HEK293T (cell line): ENCODE data around the gene FAM216A.

Source experiments
- FOXA1 ChIP-seq: fragments of 450-650 bp; IDR thresholded peaks from 2 replicates; pipeline ENCODE4 v1.6.1; 2016; ENCODE audit warnings: mild to moderate bottlenecking
- FOXM1 ChIP-seq: fragments of 450-650 bp; IDR thresholded peaks from 2 replicates; pipeline ENCODE4 v1.6.1; 2017; ENCODE audit warnings: mild to moderate bottlenecking, borderline replicate concordance
- SP1 ChIP-seq: fragments of 450-650 bp; IDR thresholded peaks from 2 replicates; pipeline ENCODE4 v1.6.1; 2017
- TARDBP ChIP-seq: fragments of 450-650 bp; IDR thresholded peaks from 2 replicates; pipeline ENCODE4 v1.6.1; 2016

DNA sequence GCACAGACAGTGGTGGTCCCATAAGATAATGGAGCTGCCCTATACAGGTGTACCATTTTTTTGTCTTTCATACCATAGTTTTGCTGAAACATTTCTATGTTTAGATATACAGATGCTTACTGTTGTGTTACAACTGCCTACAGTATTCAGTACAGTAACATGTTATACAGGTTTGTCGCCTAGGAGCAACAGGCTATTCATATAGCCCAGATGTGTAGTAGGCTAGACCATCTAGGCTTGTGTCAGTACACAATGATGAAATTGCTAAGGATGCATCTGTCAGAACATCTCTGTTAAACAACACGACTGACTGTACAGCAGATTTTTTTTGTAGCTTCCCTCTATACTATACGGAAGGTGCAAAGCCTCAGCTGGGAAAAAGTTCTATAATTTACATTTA is 64.0 kb downstream of the FAM216A start:
- TF ChIP-seq SP1, result no peak
- no peak for TF ChIP-seq TARDBP
- no peak for TF ChIP-seq FOXM1
- no peak for TF ChIP-seq FOXA1
